Stimulated activated naive B cell treated with anti-CD40 and anti-IgM and Interleukin-4, amounts not matched to agents 10 μg/mL and 1 μg/mL and 100 μg/mL, for 72 hours (primary cell): ENCODE measurements around the gene KIAA0319L.
"Not testable (repeated sequence)": the region's sequence is repeated elsewhere in the genome, so short reads cannot be mapped to it uniquely, and the experiment has no call there.

Source experiments
- ATAC-seq, 2 donors: fragments of 150-1000 bp; cut with Tn5 transposase; replicated peaks; 2 replicates each; pipeline ENCODE4 v1.10.0; 2021; ENCODE audit warnings: moderate library complexity in 1 of 2
- DNase-seq: peaks from one replicate; pipeline ENCODE4 v3.0.0; 2021
- H3K27ac Mint-ChIP-seq: one replicate; pipeline ENCODE4 v1.8.0; 2022; ENCODE audit warnings: mild to moderate bottlenecking, mixed read lengths
- H3K27me3 Mint-ChIP-seq, 2 donors: one replicate each; pipeline ENCODE4 v1.8.0; 2022; ENCODE audit warnings: mixed read lengths in 2 of 2
- H3K36me3 Mint-ChIP-seq, 2 donors: one replicate each; pipeline ENCODE4 v1.8.0; 2022; ENCODE audit warnings: mixed read lengths in 2 of 2, mild to moderate bottlenecking in 1 of 2
- H3K4me1 Mint-ChIP-seq, 2 donors: one replicate each; pipeline ENCODE4 v1.8.0; 2022; ENCODE audit warnings: mixed read lengths in 2 of 2, mild to moderate bottlenecking in 1 of 2
- H3K4me3 Mint-ChIP-seq, 2 donors: one replicate each; pipeline ENCODE4 v1.8.0; 2022; ENCODE audit warnings: mild to moderate bottlenecking in 2 of 2, mixed read lengths in 2 of 2, moderate library complexity in 1 of 2
- H3K9me3 Mint-ChIP-seq, 2 donors: one replicate each; pipeline ENCODE4 v1.8.0; 2022; ENCODE audit warnings: mixed read lengths in 2 of 2, mild to moderate bottlenecking in 1 of 2

Gene KIAA0319L

GRCh38 chr1:35589516-35590427 lies 32.6 kb upstream of the KIAA0319L start:
- Mint-ChIP-seq H3K4me3 (no peak overlapping the region), H3K36me3 (peaks cover 9 to 31% of the 10 kb centered on the region in 2 donors), H3K27ac (no peak overlapping the region), H3K9me3 (no peaks in the 10 kb centered on the region), H3K4me1 (no peaks in the 10 kb centered on the region), H3K27me3 (no peaks in the 10 kb centered on the region)
- ATAC-seq: no peak
- no peak for DNase-seq

GRCh38 chr1:35588197-35588910 lies 31.2 kb upstream of the KIAA0319L start:
- H3K36me3 Mint-ChIP-seq: peaks cover 9 to 25% of the 10 kb centered on the region in 2 donors
- H3K4me1 Mint-ChIP-seq: no peaks in the 10 kb centered on the region
- no peak overlapping the region for H3K27ac Mint-ChIP-seq
- no peak for ATAC-seq
- H3K4me3 Mint-ChIP-seq: no peak overlapping the region
- no peaks in the 10 kb centered on the region for H3K27me3 Mint-ChIP-seq
- no peaks in the 10 kb centered on the region for H3K9me3 Mint-ChIP-seq
- DNase-seq: no peak

GRCh38 chr1:35587736-35588135 lies 30.5 kb upstream of the KIAA0319L start:
- Mint-ChIP-seq H3K27me3 (no peaks in the 10 kb centered on the region), H3K4me3 (no peak overlapping the region), H3K4me1 (no peaks in the 10 kb centered on the region), H3K27ac (no peak overlapping the region), H3K36me3 (peaks cover 9 to 23% of the 10 kb centered on the region in 2 donors), H3K9me3 (no peaks in the 10 kb centered on the region)
- DNase-seq (no peak), ATAC-seq (no peak)

GRCh38 chr1:35586808-35587207 lies 29.6 kb upstream of the KIAA0319L start:
- ATAC-seq (no peak), DNase-seq (no peak)
- peaks cover 8 to 22% of the 10 kb centered on the region in 2 donors for H3K36me3 Mint-ChIP-seq
- no peaks in the 10 kb centered on the region for H3K27me3 Mint-ChIP-seq
- H3K27ac Mint-ChIP-seq: no peak overlapping the region
- no peaks in the 10 kb centered on the region for H3K9me3 Mint-ChIP-seq
- H3K4me1 Mint-ChIP-seq: no peaks in the 10 kb centered on the region
- no peak overlapping the region for H3K4me3 Mint-ChIP-seq

- peaks cover 4 to 16% of the 10 kb centered on the region in 2 donors for H3K36me3 Mint-ChIP-seq
- H3K9me3 Mint-ChIP-seq, ATAC-seq, DNase-seq, H3K27ac Mint-ChIP-seq, H3K4me3 Mint-ChIP-seq, H3K27me3 Mint-ChIP-seq, H3K4me1 Mint-ChIP-seq: not testable (repeated sequence)
These were observed 28.6 kb upstream of the KIAA0319L start for GRCh38 chr1:35585805-35586204.

- Mint-ChIP-seq H3K4me3 (no peak overlapping the region), H3K27me3 (no peaks in the 10 kb centered on the region), H3K4me1 (no peaks in the 10 kb centered on the region), H3K9me3 (no peaks in the 10 kb centered on the region), H3K36me3 (peaks cover 4 to 14% of the 10 kb centered on the region in 2 donors), H3K27ac (no peak overlapping the region)
- ATAC-seq: no peak
- no peak for DNase-seq
These were observed 28.1 kb upstream of the KIAA0319L start for GRCh38 chr1:35585281-35585680.

- peaks cover 13 to 18% of the 10 kb centered on the region in 2 donors for H3K4me1 Mint-ChIP-seq
- DNase-seq, ATAC-seq, H3K36me3 Mint-ChIP-seq, H3K27me3 Mint-ChIP-seq, H3K9me3 Mint-ChIP-seq, H3K4me3 Mint-ChIP-seq: not testable (repeated sequence)
- peak overlapping the region; percentile 28 for H3K27ac Mint-ChIP-seq
These were observed 24.4 kb upstream of the KIAA0319L start for GRCh38 chr1:35581621-35582020.

- no peaks in the 10 kb centered on the region for H3K9me3 Mint-ChIP-seq
- H3K4me3 Mint-ChIP-seq: no peak overlapping the region
- H3K36me3 Mint-ChIP-seq: peaks cover under 1 to 2% of the 10 kb centered on the region in 2 donors
- peaks cover 2 to 7% of the 10 kb centered on the region in 2 donors for H3K27me3 Mint-ChIP-seq
- H3K27ac Mint-ChIP-seq: no peak overlapping the region
- DNase-seq (no peak), ATAC-seq (no peak)
- peaks cover 16 to 24% of the 10 kb centered on the region in 2 donors for H3K4me1 Mint-ChIP-seq
These were observed 23.8 kb upstream of the KIAA0319L start for GRCh38 chr1:35580949-35581388.

- DNase-seq (peak; percentile 40), ATAC-seq (peak; percentile 84)
- Mint-ChIP-seq H3K36me3 (no peaks in the 10 kb centered on the region), H3K27ac (peak overlapping the region; percentile 90), H3K4me1 (peaks cover 22 to 27% of the 10 kb centered on the region in 2 donors), H3K27me3 (peaks cover 12% of the 10 kb centered on the region in 2 donors), H3K9me3 (no peaks in the 10 kb centered on the region), H3K4me3 (peak overlapping the region; percentile 82 to 88)
These were observed 20.1 kb upstream of the KIAA0319L start for GRCh38 chr1:35577071-35577998.

- not testable (repeated sequence) for DNase-seq, H3K9me3 Mint-ChIP-seq, ATAC-seq, H3K36me3 Mint-ChIP-seq
- Mint-ChIP-seq H3K27ac (peak overlapping the region; percentile 88), H3K4me3 (peak overlapping the region; percentile 80 to 82), H3K4me1 (peaks cover 22 to 27% of the 10 kb centered on the region in 2 donors), H3K27me3 (peaks cover 12 to 14% of the 10 kb centered on the region in 2 donors)
These were observed 19.5 kb upstream of the KIAA0319L start for GRCh38 chr1:35576766-35577070.

- peak overlapping the region; percentile 72 to 80 for H3K4me3 Mint-ChIP-seq
- no peaks in the 10 kb centered on the region for H3K36me3 Mint-ChIP-seq
- H3K4me1 Mint-ChIP-seq: peaks cover 22 to 27% of the 10 kb centered on the region in 2 donors
- H3K27ac Mint-ChIP-seq: peak overlapping the region; percentile 89
- H3K27me3 Mint-ChIP-seq: peaks cover 12 to 19% of the 10 kb centered on the region in 2 donors
- H3K9me3 Mint-ChIP-seq: no peaks in the 10 kb centered on the region
- ATAC-seq (no peak), DNase-seq (no peak)
These were observed 19.0 kb upstream of the KIAA0319L start for GRCh38 chr1:35576061-35576765.

GRCh38 chr1:35575416-35575958 lies 18.3 kb upstream of the KIAA0319L start:
- H3K4me3 Mint-ChIP-seq: no peak overlapping the region

More at GRCh38 chr1:35575416-35575958, 18.3 kb upstream of the KIAA0319L start:
- DNase-seq (no peak), ATAC-seq (no peak)
- H3K4me1 Mint-ChIP-seq: peaks cover 22 to 27% of the 10 kb centered on the region in 2 donors
- no peaks in the 10 kb centered on the region for H3K9me3 Mint-ChIP-seq
- peaks cover 12 to 22% of the 10 kb centered on the region in 2 donors for H3K27me3 Mint-ChIP-seq
- peak overlapping the region; percentile 89 for H3K27ac Mint-ChIP-seq
- H3K36me3 Mint-ChIP-seq: peaks cover 0 to under 1% of the 10 kb centered on the region in 2 donors
